Activated naive CD4-positive, alpha-beta T cell treated with anti-CD3 and anti-CD28 coated beads, Interleukin-2, amount 50 U/mL, for 24 hours (primary cell): ENCODE measurements around the gene PTPRM.

Experiments used
- H3K27ac Mint-ChIP-seq: one replicate; pipeline ENCODE4 v1.8.0; 2021; ENCODE audit warnings: mild to moderate bottlenecking, mixed read lengths
- H3K27me3 Mint-ChIP-seq: one replicate; pipeline ENCODE4 v1.8.0; 2021; ENCODE audit warnings: mixed read lengths
- H3K36me3 Mint-ChIP-seq: one replicate; pipeline ENCODE4 v1.8.0; 2021; ENCODE audit warnings: mixed read lengths
- H3K4me1 Mint-ChIP-seq: one replicate; pipeline ENCODE4 v1.8.0; 2021; ENCODE audit warnings: mixed read lengths
- H3K4me3 Mint-ChIP-seq: one replicate; pipeline ENCODE4 v1.8.0; 2021; ENCODE audit warnings: mild to moderate bottlenecking, mixed read lengths
- H3K9me3 Mint-ChIP-seq: one replicate; pipeline ENCODE4 v1.8.0; 2021; ENCODE audit warnings: mixed read lengths

The PTPRM gene

DNA sequence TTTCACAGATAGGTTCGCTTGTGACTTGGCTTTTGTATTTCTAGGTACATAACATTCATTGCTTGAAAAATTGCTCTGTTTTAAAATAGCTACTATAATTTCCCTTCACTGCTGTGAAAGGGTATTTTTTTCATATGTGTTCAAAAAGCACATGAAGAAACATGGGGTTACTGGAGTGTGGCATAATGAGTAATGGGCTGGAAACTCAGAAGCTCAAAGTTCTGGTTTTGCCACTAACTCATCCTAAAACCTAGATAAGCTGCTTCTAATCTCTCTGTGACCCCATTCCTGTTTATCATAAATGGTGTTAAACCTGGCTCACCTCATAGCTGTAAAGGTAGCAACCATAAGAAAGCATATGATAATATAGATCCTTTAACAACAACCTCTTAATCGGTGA, 319.3 kb downstream of the PTPRM start:
- Mint-ChIP-seq H3K4me1 (no peaks in the 10 kb centered on the region), H3K4me3 (no peak overlapping the region), H3K27me3 (no peaks in the 10 kb centered on the region), H3K9me3 (no peaks in the 10 kb centered on the region), H3K27ac (no peak overlapping the region), H3K36me3 (no peaks in the 10 kb centered on the region)

DNA sequence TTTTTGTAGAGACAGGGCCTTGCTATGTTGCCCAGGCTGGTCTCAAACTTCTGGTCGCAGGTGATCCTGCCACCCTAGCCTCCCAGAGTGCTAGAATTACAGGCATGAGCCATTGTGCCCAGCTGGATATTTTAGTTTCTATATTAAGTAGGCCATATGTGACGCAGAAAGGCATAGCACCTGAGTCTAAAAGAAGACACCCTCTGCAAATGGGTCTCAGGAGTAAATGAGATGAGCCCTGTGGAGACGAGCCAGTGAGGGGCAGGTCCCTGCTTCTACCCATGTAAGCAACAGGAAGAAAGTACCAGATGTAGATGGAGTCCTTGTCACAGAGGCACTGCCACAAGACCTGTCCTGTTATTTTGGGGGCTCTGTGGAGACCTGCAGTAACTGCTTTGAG, 322.4 kb downstream of the PTPRM start:
- H3K27ac Mint-ChIP-seq: no peak overlapping the region
- H3K4me3 Mint-ChIP-seq: no peak overlapping the region
- no peaks in the 10 kb centered on the region for H3K4me1 Mint-ChIP-seq

DNA sequence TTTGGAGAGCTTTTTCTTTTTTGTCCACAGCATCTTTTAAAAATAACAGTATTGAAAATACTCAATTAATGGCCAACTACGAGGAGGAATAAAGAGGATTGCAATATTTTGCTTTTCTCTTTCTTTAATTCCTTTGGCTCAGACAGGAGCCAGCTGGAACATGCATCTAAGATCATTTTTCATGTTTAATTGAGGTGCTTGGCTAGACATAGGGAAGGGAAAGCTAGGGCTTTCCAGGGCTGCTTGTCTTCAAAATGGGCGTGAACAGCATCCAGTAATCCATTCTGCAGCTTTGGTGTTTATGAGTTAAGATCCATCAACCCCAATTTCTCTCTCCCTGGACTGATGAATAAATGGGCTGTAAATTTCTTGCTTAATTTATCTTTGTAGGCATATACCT, 323.0 kb downstream of the PTPRM start:
- H3K4me1 Mint-ChIP-seq: no peaks in the 10 kb centered on the region
- H3K4me3 Mint-ChIP-seq: no peak overlapping the region
- no peaks in the 10 kb centered on the region for H3K9me3 Mint-ChIP-seq
- H3K27ac Mint-ChIP-seq: no peak overlapping the region
- H3K27me3 Mint-ChIP-seq: no peaks in the 10 kb centered on the region
- no peaks in the 10 kb centered on the region for H3K36me3 Mint-ChIP-seq

More for the DNA sequence above, 322.4 kb downstream of the PTPRM start:
- Mint-ChIP-seq H3K9me3 (no peaks in the 10 kb centered on the region), H3K36me3 (no peaks in the 10 kb centered on the region), H3K27me3 (no peaks in the 10 kb centered on the region)

DNA sequence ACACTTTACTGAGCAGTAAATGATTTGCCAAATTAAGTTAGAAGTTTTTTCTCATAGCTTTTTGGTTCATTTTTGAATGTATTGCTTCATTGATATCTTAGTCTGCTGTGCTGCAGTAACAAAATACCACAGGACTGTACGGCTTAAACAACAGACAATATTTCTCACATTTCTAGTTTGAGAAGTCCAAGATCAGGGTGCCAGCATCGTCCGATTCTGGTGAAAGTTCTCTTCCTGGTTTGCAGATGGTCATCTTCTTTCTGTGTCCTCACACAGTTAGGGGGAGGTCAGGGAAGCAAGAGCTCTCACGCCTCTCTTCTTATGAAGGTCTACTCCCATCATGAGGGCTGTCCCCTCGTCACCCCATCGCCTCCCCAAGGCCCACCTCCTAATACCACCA, 325.4 kb downstream of the PTPRM start:
- H3K27ac Mint-ChIP-seq: no peak overlapping the region
- no peaks in the 10 kb centered on the region for H3K9me3 Mint-ChIP-seq
- H3K4me3 Mint-ChIP-seq: no peak overlapping the region
- no peaks in the 10 kb centered on the region for H3K36me3 Mint-ChIP-seq
- no peaks in the 10 kb centered on the region for H3K4me1 Mint-ChIP-seq
- no peaks in the 10 kb centered on the region for H3K27me3 Mint-ChIP-seq

DNA sequence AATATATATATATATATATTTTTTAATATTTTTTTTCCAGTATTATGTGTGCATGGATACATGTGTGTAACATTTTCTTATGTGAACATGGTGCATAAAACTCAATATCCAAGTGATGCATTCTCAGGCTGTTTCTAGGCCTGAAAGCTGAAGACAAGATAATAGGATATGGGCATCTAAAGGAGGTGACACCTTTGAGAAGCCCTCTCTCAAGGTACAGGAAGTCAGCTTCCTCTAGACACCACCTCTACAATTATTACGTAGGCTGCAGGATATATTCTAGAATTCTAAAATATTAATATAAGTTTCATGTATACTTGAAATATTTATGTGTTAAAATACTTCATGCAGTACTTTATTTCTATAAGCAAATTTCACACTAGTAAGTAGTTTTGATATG, 327.5 kb downstream of the PTPRM start:
- no peak overlapping the region for H3K27ac Mint-ChIP-seq

DNA sequence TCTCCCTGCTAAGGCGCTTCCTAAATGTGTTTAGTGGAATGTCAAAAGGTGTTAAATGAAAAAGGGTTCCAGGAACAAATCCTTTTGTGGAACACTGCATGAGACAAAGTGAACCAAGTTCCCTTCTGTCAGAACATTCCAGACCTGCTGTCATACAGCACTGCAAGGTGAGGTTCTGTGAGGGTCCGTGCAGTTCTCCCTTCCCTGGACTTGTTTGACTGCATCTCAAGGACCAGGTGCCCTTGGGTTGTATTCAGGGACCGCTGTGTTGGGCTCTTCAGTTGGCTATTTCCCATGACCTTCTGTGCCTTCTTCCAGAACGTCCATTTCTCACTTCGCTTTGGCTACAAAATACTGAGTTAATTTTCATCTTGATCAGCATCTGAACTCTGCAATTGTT, 328.2 kb downstream of the PTPRM start:
- H3K27me3 Mint-ChIP-seq: no peaks in the 10 kb centered on the region
- no peaks in the 10 kb centered on the region for H3K4me1 Mint-ChIP-seq
- H3K27ac Mint-ChIP-seq: no peak overlapping the region
- H3K36me3 Mint-ChIP-seq: no peaks in the 10 kb centered on the region
- no peak overlapping the region for H3K4me3 Mint-ChIP-seq
- H3K9me3 Mint-ChIP-seq: no peaks in the 10 kb centered on the region

More for the DNA sequence above, 327.5 kb downstream of the PTPRM start:
- H3K9me3 Mint-ChIP-seq: no peaks in the 10 kb centered on the region
- H3K27me3 Mint-ChIP-seq: no peaks in the 10 kb centered on the region
- H3K4me3 Mint-ChIP-seq: no peak overlapping the region
- H3K36me3 Mint-ChIP-seq: no peaks in the 10 kb centered on the region
- H3K4me1 Mint-ChIP-seq: no peaks in the 10 kb centered on the region

DNA sequence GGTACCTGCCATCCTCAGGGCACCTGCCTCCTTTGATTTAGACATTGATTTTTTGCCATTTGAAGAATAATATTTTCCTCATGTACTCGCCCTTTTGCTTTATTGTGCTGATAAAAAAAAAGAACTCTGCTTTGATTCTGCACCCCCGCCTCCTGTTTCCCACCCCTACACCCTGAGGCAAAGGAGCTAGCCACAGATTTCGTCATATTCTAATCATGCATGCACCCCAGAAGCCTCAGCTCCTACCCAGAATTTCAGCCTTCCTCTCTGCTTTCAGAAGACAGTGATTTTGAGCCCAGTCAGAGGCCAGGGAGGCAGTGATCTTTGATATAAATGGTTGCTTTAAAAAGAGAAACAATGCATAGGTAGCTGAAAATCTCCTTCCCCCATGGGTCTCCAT, 329.0 kb downstream of the PTPRM start:
- no peak overlapping the region for H3K27ac Mint-ChIP-seq
- H3K4me1 Mint-ChIP-seq: no peaks in the 10 kb centered on the region
- H3K27me3 Mint-ChIP-seq: no peaks in the 10 kb centered on the region
- H3K9me3 Mint-ChIP-seq: no peaks in the 10 kb centered on the region
- no peak overlapping the region for H3K4me3 Mint-ChIP-seq
- no peaks in the 10 kb centered on the region for H3K36me3 Mint-ChIP-seq

DNA sequence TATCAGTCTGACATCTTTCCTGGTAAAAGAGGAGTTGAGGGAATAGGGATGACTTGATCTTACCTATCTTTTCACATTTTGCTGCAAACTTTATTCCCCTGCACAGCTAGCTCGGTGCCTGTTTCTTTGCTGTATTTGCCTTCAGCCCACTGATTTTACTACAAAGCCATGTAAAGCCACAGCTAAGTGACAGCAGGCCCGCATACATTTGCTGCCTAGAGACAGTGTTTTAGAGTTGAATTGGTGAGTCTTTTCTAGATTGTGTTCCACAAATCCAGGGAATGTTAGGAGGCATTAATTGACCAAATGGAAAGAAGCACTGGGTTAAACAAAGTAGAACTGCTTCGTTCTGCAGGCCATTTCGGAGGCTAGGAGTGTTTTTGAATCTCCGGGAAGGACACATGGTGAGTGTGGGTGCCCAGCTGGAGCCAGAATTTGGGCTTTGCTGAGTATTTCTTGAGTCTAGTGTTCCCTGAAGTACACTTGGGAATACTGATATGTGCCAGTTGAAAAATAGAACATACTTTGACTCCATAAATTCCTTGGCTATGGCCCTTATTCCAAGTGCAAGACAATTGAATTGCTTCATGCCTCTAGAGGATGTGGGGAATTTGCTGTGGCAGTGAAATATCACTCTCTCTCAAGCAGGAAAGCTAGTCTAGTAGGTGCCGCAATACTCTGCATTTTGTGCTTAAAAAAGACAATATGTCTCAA, 329.8 kb downstream of the PTPRM start:
- H3K27ac Mint-ChIP-seq: no peak overlapping the region
- no peaks in the 10 kb centered on the region for H3K9me3 Mint-ChIP-seq
- no peak overlapping the region for H3K4me3 Mint-ChIP-seq
- no peaks in the 10 kb centered on the region for H3K4me1 Mint-ChIP-seq
- H3K27me3 Mint-ChIP-seq: no peaks in the 10 kb centered on the region
- H3K36me3 Mint-ChIP-seq: no peaks in the 10 kb centered on the region

DNA sequence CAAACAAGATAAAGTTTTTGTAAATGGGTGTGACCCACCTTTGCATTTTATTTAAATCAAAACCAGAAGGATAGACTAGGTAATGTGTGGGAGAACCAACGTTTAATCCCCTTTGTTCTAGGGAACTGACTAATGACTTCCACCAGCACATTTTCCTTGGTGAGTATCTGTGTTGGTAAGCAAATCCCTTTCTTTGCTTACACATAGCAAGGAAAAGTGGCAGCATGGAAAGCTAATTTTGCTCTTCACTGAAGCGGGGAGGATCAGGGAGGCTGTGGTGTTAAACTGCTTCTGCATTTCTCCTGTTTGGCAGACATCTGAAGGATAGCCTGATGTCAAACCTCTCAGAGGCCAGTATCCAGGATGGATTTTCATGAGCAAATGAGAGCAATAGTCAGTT, 331.1 kb downstream of the PTPRM start:
- Mint-ChIP-seq H3K4me3 (no peak overlapping the region), H3K9me3 (no peaks in the 10 kb centered on the region), H3K27me3 (no peaks in the 10 kb centered on the region), H3K36me3 (no peaks in the 10 kb centered on the region), H3K27ac (no peak overlapping the region), H3K4me1 (no peaks in the 10 kb centered on the region)

DNA sequence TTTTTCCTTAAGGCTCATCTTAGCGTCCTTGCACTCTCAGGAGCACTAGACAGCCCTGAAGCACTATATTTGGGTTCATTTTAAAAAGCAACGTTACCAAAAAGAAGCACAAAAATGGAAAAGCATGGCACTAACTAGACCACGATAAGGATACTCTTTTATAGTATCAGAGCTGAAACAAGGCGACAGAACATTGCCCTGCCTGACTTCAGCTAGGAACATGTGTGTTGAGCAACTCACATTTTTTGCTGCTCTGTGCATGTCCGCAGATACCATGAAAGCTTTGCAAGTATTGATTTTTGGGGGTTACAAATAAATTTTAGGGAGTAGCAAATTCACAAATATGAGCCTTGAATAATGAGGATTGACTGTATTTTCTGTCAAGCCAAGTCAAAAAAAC, 332.0 kb downstream of the PTPRM start:
- H3K27ac Mint-ChIP-seq: no peak overlapping the region

DNA sequence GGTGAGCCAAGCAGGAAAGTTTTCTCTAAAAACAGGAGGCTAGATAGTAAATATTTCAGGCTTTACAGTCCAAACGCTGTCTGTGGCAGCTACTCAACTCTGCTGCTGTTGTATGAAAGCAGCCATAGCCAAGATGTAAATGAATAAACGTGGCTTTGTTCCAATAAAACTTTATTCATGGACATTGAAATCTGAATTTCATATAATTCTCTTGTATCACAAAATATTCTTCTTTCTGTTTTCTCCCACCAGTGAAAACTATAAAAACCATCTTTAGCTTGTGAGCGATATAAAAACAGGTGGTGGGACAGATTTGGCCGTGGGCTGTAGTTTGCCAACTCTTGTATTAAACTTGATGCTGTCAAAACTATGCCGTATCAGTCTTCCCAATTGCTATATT, 333.0 kb downstream of the PTPRM start:
- H3K27me3 Mint-ChIP-seq: no peaks in the 10 kb centered on the region
- no peaks in the 10 kb centered on the region for H3K36me3 Mint-ChIP-seq
- no peak overlapping the region for H3K4me3 Mint-ChIP-seq
- no peaks in the 10 kb centered on the region for H3K4me1 Mint-ChIP-seq
- H3K9me3 Mint-ChIP-seq: no peaks in the 10 kb centered on the region
- H3K27ac Mint-ChIP-seq: no peak overlapping the region

More for the DNA sequence above, 332.0 kb downstream of the PTPRM start:
- H3K4me1 Mint-ChIP-seq: no peaks in the 10 kb centered on the region
- no peaks in the 10 kb centered on the region for H3K9me3 Mint-ChIP-seq
- no peaks in the 10 kb centered on the region for H3K27me3 Mint-ChIP-seq
- no peaks in the 10 kb centered on the region for H3K36me3 Mint-ChIP-seq
- H3K4me3 Mint-ChIP-seq: no peak overlapping the region

- H3K9me3 Mint-ChIP-seq: no peaks in the 10 kb centered on the region
- H3K4me1 Mint-ChIP-seq: no peaks in the 10 kb centered on the region
- H3K4me3 Mint-ChIP-seq: no peak overlapping the region
- H3K27me3 Mint-ChIP-seq: no peaks in the 10 kb centered on the region
- no peaks in the 10 kb centered on the region for H3K36me3 Mint-ChIP-seq
- H3K27ac Mint-ChIP-seq: no peak overlapping the region
Measured at GRCh38 chr18:7901657-7902056, 334.5 kb downstream of the PTPRM start.

- Mint-ChIP-seq H3K4me1 (no peaks in the 10 kb centered on the region), H3K27ac (no peak overlapping the region), H3K27me3 (no peaks in the 10 kb centered on the region), H3K9me3 (no peaks in the 10 kb centered on the region), H3K4me3 (no peak overlapping the region), H3K36me3 (no peaks in the 10 kb centered on the region)
Measured at GRCh38 chr18:7902399-7902839, 335.3 kb downstream of the PTPRM start.

- H3K9me3 Mint-ChIP-seq: no peaks in the 10 kb centered on the region
- H3K27ac Mint-ChIP-seq: no peak overlapping the region
- H3K27me3 Mint-ChIP-seq: no peaks in the 10 kb centered on the region
- no peaks in the 10 kb centered on the region for H3K36me3 Mint-ChIP-seq
- no peaks in the 10 kb centered on the region for H3K4me1 Mint-ChIP-seq
- no peak overlapping the region for H3K4me3 Mint-ChIP-seq
Measured at GRCh38 chr18:7904529-7904928, 337.4 kb downstream of the PTPRM start.

DNA sequence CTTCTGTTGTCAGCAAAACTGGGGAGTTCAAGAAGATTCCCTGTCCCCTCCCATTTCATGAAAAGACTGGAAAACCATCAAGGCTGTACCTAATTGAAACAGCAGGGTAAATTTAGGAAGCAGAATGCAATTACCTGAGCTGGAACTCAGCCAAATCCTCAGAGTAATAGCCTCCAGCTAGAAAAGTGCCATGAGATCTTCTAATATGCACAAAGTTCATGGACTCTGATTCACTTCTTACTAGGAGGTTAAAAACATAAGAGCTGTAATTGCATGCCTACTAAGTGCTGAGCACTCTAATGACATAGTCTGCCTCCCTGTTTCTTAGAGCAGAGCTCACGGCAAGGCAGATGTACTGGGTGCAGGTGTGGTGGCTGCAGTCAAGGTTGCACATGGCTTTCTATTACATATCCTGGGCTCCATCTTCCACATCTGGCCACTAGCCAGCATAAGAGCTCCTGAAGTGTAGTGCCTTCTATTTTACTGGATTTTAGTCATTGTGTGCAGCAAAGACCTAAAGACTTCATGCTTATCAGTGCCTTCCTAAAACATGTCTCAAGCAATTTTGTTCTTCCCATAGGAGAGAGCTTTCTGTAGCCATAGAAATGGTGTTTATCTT, 341.7 kb downstream of the PTPRM start:
- no peaks in the 10 kb centered on the region for H3K4me1 Mint-ChIP-seq
- no peaks in the 10 kb centered on the region for H3K9me3 Mint-ChIP-seq
- H3K27ac Mint-ChIP-seq: no peak overlapping the region
- no peaks in the 10 kb centered on the region for H3K36me3 Mint-ChIP-seq
- H3K4me3 Mint-ChIP-seq: no peak overlapping the region
- H3K27me3 Mint-ChIP-seq: no peaks in the 10 kb centered on the region

GRCh38 chr18:7914834-7915670, 347.9 kb downstream of the PTPRM start:
- Mint-ChIP-seq H3K27me3 (no peaks in the 10 kb centered on the region), H3K36me3 (no peaks in the 10 kb centered on the region), H3K9me3 (no peaks in the 10 kb centered on the region), H3K27ac (no peak overlapping the region), H3K4me1 (no peaks in the 10 kb centered on the region), H3K4me3 (no peak overlapping the region)
